Smooth muscle cell (in vitro differentiated cells): ENCODE data around the gene FAM169A. TPM values are rescaled to one million over a fixed set of nuclear protein-coding genes. Genes with fewer than 3 reads are reported as not detected.
"Not testable (repeated sequence)": the region's sequence is repeated elsewhere in the genome, so short reads cannot be mapped to it uniquely, and the experiment has no call there.

ENCODE experiments used
- DNase-seq: peaks from one replicate; lab custom pipeline; 2025; ENCODE audit not compliant: unreplicated experiment; lab: John Stamatoyannopoulos, UW
- H2AFZ ChIP-seq: fragments of 200-600 bp; sonication (generic); 2 replicates; pipeline ENCODE4 v1.6.0; 2016; ENCODE audit warnings: antibody characterized with exemption, low read depth, mild to moderate bottlenecking
- H3F3A ChIP-seq: fragments of 200-600 bp; sonication (generic); 2 replicates; pipeline ENCODE4 v1.6.0; 2017; ENCODE audit warnings: antibody characterized with exemption, low read depth
- H3K27ac ChIP-seq: fragments of 200-600 bp; sonication (generic); 2 replicates; pipeline ENCODE4 v1.5.1; 2016; ENCODE audit warnings: low read depth, mild to moderate bottlenecking
- H3K27me3 ChIP-seq: fragments of 200-600 bp; sonication (generic); 2 replicates; pipeline ENCODE4 v1.6.1; 2016; ENCODE audit warnings: low read depth, mild to moderate bottlenecking
- H3K36me3 ChIP-seq: fragments of 200-600 bp; sonication (generic); 2 replicates; pipeline ENCODE4 v1.5.1; 2016; ENCODE audit warnings: low read depth
- H3K4me1 ChIP-seq: fragments of 200-600 bp; sonication (generic); 2 replicates; pipeline ENCODE4 v1.5.1; 2016; ENCODE audit warnings: low read depth
- H3K4me2 ChIP-seq: fragments of 200-600 bp; sonication (generic); 2 replicates; pipeline ENCODE4 v1.6.0; 2016; ENCODE audit warnings: mild to moderate bottlenecking
- H3K4me3 ChIP-seq: fragments of 200-600 bp; sonication (generic); 2 replicates; pipeline ENCODE4 v1.5.1; 2016; ENCODE audit warnings: mild to moderate bottlenecking
- H3K79me2 ChIP-seq: fragments of 200-600 bp; sonication (generic); 2 replicates; pipeline ENCODE4 v1.6.0; 2016; ENCODE audit warnings: low read depth, mild to moderate bottlenecking
- H3K9ac ChIP-seq: fragments of 200-600 bp; sonication (generic); 2 replicates; pipeline ENCODE4 v1.6.0; 2016; ENCODE audit warnings: low read depth
- H3K9me3 ChIP-seq: fragments of 200-600 bp; sonication (generic); replicated peaks from 2 replicates; pipeline ENCODE4 v1.5.1; 2016; ENCODE audit warnings: low read depth
- H4K20me1 ChIP-seq: fragments of 200-600 bp; sonication (generic); 2 replicates; pipeline ENCODE4 v1.6.0; 2016; ENCODE audit warnings: low read depth
- CTCF ChIP-seq: fragments of 200-600 bp; sonication (generic); IDR thresholded peaks from 2 replicates; pipeline ENCODE4 v1.5.1; 2017; ENCODE audit warnings: borderline replicate concordance, mild to moderate bottlenecking, antibody characterized with exemption; ENCODE audit not compliant: insufficient read depth, poor library complexity, severe bottlenecking
- WGBS: methylation state at CpG from one replicate; pipeline ENCODE4 v1.1.7; 2016; ENCODE audit warnings: low lambda C conversion rate; 5-methylcytosine and 5-hydroxymethylcytosine counted together
- polyA plus RNA-seq: library from polyadenylated mRNA; unstranded; fragments of >200 nt; fragmentation: Nextera tagmentation; extraction: Ambion mirVana; gene quantifications from 2 replicates; pipeline ENCODE4 v1.2.1, GENCODE V29; 2016
- total RNA-seq: library from RNA; depleted of rRNA; stranded (reverse); fragments of >200 nt; gene quantifications from 2 replicates; pipeline ENCODE4 v1.2.3, GENCODE V29; 2014

Gene FAM169A
- total and polyA plus RNA-seq, 2 experiments from 2014 or later, result 0.70 to 4.0 TPM

- no peak for DNase-seq
- H3K27ac ChIP-seq, result no peak overlapping the region
- H2AFZ ChIP-seq, result no peak overlapping the region
- no peaks in the 10 kb centered on the region for H3F3A ChIP-seq
- no peaks in the 10 kb centered on the region for H4K20me1 ChIP-seq
- H3K79me2 ChIP-seq, result no peaks in the 10 kb centered on the region
- H3K9me3 ChIP-seq, result no peaks in the 10 kb centered on the region
- no peak for TF ChIP-seq CTCF
- no peaks in the 10 kb centered on the region for H3K4me1 ChIP-seq
- H3K27me3 ChIP-seq, result no peaks in the 10 kb centered on the region
- no peak overlapping the region for H3K9ac ChIP-seq
- 83% methylated on average over 3 of the region's 3 CpGs for WGBS
- H3K4me3 ChIP-seq, result no peak overlapping the region
- no peak overlapping the region for H3K4me2 ChIP-seq
- H3K36me3 ChIP-seq, result no peaks in the 10 kb centered on the region
These were observed 4.3 kb upstream of the FAM169A start for GRCh38 chr5:74870299-74871067.

- H2AFZ ChIP-seq, H3K27me3 ChIP-seq, H3K9me3 ChIP-seq, DNase-seq, H3K36me3 ChIP-seq, H3K4me1 ChIP-seq, H3K4me2 ChIP-seq, H4K20me1 ChIP-seq, H3K4me3 ChIP-seq, H3K9ac ChIP-seq, H3F3A ChIP-seq, H3K79me2 ChIP-seq: not testable (repeated sequence)
- H3K27ac ChIP-seq, result peak overlapping the region; percentile 34
- WGBS, result 65% methylated on average over 10 of the region's 10 CpGs
These were observed 3.2 kb upstream of the FAM169A start for GRCh38 chr5:74869414-74869813.

- WGBS, result 8% methylated on average over 37 of the region's 37 CpGs
- Histone ChIP-seq H3K4me2 (peak overlapping the region; percentile 94), H3K79me2 (peaks cover 11% of the 10 kb centered on the region)
These were observed 492 bp upstream of the FAM169A start for GRCh38 chr5:74866596-74867162.

More at GRCh38 chr5:74866596-74867162, 492 bp upstream of the FAM169A start:
- no peaks in the 10 kb centered on the region for H3K36me3 ChIP-seq
- H3K4me3 ChIP-seq, result peak overlapping the region; percentile 72
- H2AFZ ChIP-seq, result peak overlapping the region; percentile 87
- H3K9me3 ChIP-seq, result no peaks in the 10 kb centered on the region
- H4K20me1 ChIP-seq, result no peaks in the 10 kb centered on the region
- H3F3A ChIP-seq, result no peaks in the 10 kb centered on the region
- no peaks in the 10 kb centered on the region for H3K4me1 ChIP-seq
- no peak overlapping the region for H3K27ac ChIP-seq
- DNase-seq, result no peak
- no peak overlapping the region for H3K9ac ChIP-seq
- H3K27me3 ChIP-seq, result no peaks in the 10 kb centered on the region
- TF ChIP-seq CTCF, result no peak
